Right lung (tissue), 5 donors: ENCODE results near the gene SDK2. TPM values are rescaled to one million over a fixed set of nuclear protein-coding genes. Genes with fewer than 3 reads are reported as not detected.

Experiments used
- DNase-seq, 2 donors: peaks; one replicate each; pipeline ENCODE4 v3.0.0-alpha.2; 2013
- polyA plus RNA-seq, 5 donors: library from polyadenylated mRNA; unstranded; fragments of 120-200 nt; gene quantifications; one replicate each; pipeline versions ENCODE4 v1.2.1 to v1.2.3, GENCODE V29; 2013; ENCODE audit warnings: inconsistent platforms in 1 of 5, low replicate concordance in 1 of 5; ENCODE audit not compliant: insufficient read length in 5 of 5, insufficient read depth in 1 of 5

The SDK2 gene
- polyA plus RNA-seq, 5 donors = 4.7 to 12.0 (median 5.4) TPM

DNA sequence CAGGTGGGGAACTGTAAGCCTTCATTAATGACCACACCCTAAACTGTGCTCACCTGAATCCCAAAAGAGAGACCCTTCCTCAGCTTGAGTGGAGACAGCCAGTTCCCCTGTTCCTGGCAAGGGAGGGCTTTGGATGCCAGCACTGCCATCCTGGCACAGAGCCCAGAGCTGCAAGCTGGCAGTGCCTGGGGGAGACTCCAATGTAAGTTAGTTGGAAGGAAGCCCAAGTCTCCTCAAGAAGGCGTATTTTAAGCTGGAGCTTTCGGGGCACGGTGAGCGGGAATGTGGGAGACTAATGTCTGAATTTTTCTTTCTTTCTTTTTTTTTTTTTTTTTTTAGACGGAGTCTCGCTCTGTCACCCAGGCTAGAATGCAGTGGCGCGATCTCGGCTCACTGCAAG is 337.1 kb downstream of the SDK2 start:
- no peak for DNase-seq

DNA sequence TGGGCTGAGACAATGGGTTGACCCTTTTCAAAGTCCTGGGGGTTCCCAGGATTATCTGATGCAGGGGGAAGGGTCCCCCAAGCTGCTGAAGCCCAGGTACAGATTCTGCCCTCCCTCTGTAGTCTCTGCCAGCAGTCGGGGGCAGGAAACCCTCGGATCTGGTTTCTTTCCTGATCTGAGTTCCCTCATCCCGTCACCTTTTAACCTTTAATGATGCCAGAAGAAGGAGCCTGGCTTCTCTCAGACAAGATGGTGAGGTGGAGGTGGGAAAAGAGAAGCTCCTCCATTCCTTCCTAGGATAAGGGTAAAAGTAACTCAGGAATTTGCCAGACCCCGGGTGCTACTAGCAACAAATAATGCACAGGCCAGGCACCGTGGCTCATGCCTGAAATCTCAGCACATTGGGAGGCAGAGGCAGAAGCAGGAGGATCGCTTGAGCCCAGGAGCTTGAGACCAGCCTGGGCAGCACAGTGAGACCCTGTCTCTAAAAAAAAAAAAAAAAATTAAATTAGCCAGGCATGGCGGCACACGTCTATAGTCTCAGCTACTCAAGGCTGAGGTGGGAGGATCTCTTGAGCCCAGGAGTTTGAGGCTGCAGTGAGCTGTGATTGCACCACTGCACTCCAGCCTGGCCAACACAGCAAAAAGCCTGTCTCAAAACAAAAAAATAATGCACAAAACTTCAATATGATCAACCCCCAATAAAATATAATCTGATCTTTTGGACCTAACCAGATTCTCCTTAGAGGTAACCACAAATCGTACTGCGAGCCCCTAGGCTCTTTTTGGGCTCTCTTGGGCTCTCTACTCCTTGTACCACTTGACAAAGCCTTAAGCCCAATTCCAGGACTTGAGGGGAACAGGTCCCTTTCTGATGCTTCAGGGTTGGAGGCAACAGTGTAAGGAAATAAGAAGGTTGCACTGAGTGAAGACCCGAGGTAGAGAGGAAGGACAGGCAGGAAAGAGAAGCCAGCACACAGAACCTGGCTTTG is 338.1 kb downstream of the SDK2 start:
- no peak for DNase-seq

DNA sequence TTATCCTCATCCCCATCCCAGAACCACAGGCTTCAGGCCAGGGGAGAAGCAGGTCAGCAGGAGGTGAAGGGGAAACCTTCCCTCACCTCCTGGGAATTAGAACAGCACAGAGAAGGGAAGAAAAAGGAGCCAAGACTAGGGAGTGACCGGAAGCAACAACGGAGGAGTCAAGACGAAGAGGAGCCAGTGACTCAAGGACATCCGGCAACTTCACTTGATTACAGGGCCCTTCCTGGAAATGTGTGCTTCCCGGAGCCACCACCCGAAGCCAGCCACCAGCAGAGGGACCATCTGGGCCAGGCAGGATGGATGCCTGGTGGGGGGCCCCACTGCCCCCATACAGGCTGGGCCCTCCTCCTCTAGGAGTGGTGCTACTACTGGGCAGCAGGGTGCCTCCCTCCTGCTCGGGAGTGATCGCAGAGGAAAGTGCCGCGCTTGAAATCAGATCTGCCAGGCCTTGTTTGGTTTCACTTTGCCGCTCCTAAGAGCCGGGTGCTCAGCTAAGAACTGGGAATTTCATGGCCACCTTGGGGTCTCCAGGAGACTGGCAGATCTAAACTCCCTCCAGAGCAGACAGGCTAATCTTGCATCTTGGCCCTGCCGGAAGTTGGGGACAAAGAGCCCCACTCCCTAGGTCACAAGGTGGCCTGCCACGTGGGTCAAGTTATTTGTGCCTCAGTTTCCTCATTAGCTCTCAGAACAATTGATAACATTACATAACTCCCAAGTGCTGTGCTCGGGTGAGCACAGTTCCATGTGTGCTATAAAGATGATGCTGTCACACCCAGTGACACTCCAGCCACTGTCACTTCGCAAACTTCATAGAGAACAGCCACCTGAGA is 339.1 kb downstream of the SDK2 start:
- peak; percentile 62 to 63 for DNase-seq

DNA sequence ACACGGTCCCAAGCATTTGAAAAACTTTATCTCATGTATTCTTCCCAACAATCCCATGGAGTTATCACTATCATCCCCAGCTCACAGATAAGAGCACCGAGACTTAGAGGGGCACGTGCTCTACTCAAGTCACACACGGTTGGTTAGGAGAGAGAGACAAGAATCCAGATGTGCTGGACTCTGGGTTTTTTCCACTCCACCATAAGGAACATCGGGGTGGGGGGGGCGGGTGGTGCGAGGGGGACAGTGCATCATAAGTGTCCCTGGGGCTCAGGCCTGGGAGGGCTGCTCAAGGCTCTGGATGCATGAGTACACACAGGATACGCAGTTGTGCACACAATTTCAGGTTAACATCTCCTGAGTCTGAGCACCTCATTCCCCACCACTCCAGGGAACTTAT is 339.8 kb downstream of the SDK2 start:
- no peak for DNase-seq

DNA sequence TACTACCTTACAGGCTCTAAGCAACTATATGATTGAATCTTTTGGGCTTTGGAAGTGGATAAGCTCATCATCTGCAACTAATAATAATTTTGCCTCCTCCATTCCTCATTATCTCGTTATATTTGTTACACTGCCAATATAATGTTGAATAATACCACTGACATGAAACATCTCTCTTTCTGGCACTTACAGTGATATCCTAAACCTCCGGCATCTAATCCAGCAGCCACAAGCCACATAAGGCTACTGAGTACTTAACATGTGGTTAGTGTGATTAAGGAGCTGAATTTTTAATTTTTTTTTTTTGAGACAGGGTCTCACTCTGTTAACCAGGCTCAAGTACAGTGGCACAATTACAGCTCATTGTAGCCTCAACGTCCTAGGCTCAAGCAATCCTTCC is 342.1 kb downstream of the SDK2 start:
- no peak for DNase-seq

DNA sequence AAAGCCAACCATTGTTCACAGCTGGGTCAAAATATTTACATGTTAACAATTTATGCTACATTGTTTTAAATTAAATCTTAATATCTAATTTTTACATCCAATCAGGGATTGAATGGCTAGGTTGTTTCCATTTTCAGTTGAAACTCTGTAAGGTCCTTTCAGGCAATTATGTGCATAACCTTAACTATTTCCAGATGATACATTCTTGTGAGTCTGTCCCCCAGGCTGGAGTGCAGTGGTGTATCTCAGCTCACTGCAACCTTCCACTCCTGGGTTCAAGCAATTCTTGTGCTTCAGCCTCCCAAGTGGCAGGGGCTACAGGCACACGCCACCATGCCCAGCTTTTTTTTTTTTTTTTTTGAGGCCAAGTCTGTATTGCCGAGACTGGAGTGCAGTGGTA is 342.9 kb downstream of the SDK2 start:
- no peak for DNase-seq

DNA sequence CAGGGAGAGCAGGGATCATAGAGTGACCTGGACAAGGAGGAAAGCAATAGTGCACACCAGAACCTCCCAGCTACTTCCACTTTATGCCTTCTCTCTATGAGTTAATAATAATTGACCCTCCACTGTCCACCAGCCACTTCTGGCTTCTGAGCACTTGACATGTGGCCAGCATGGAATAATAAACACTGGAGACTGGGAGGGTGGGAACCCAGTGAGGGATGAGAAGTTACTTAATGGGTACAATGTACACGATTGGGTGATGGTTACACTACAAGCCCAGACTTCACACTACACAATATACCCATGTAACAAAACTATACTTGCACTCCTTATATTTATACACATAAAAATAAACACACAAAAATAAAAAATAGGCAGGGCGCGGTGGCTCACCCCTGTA is 343.9 kb downstream of the SDK2 start:
- no peak for DNase-seq

DNA sequence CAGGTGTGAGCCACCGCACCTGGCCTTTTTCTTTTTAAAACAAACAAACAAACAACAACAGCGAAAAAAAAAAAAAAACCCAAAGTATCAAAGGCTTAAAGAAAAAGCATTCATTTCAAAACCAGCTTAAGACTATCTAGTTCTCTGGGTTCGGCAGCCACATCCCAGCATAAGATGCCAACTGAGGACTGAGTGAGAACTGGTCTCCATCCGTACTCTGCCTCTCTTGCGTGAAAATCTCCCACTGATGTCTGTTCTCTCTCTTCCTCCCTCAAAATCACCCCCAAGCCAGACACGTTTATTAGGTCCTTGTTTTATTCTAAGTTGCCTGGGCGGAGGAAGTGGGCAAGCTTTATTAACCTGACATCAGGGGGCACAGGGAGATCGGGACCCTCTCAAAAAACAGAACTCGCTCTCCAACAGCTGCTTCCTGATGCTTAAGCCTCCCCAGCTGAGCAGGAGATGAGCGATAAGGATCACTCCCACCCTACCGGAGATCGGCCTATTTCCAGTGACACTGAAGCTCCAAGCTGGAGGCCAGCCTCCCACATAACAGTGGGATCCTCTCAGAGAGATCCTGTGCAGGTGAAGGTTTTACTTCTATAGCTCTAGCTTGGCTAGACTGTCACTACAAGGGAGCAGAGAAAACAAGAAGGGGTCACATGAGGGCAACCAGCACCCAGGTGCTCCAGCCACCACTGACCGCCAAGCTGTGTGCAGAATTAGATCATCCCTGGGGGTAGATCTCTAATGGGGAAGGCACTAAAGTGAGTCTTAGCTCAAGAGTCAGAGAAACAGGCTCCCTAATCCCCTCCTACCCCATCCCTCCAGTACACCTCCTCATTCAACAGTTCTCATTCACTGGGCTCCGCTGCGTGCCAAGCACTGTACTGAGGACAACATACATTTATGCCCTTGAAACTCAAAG is 346.0 kb downstream of the SDK2 start:
- no peak for DNase-seq

DNA sequence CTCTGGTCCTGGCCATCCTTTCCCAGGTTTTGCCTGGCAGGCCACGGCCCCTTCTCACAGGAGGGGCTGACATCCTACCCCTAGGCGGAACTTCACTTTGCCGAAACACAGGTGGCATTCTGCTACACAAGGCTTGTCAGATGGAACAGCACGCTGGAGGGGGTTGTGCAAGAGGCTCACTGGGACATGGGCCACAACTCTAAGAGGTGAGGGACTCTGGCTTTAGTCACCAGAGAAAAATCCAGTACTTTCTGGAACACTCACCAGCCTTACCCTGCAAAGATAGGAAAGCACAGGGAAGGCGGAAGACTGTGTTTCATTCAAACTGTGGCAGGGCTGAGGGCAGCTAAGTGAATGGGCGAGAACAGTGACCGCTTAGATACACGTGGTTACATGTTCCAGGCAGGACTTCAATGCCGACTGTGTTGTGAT is 350.7 kb downstream of the SDK2 start:
- no peak for DNase-seq

DNA sequence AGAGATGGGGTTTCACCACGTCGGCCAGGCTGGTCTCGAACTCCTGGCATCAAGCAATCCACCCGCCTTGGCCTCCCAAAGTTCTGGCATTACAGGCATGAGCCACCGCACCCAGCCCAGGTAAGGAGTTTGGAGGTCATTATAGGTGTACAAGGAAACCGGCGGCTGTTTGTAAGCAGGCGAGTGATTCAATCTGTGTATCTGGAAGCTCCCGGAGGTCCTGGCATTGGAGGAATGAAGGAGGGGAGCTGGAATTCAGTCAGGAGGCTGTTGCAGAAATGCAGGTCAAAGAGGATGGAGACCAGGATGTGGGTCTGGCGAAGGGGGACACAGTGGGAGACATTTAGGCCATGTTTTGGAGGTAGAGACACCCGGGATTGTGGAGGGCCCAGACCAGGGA is 351.2 kb downstream of the SDK2 start:
- DNase-seq = no peak

DNA sequence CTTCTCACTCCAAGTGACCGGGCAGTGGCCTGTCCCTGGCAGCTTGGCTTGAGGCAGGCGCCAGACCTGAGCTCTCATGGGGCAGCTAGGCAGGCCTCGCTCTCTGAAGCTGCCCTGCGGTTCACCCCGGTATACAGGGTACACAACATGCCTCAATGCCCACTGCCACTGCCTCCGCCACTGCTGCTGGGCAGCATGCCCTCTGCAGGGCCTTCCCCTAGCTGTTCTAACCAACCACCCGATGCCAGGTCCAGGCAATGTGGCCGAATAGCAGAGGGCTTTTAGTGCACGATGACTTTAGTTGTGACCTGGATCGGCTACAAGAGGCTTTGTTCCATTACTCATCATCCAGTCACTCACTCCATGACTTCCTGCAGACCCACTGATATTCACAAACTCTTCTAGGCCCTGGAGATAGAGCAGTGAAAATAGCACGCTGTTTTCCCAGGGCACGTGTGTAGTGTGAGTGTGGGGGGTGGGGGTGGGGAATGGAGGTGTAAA is 352.2 kb downstream of the SDK2 start:
- no peak for DNase-seq

DNA sequence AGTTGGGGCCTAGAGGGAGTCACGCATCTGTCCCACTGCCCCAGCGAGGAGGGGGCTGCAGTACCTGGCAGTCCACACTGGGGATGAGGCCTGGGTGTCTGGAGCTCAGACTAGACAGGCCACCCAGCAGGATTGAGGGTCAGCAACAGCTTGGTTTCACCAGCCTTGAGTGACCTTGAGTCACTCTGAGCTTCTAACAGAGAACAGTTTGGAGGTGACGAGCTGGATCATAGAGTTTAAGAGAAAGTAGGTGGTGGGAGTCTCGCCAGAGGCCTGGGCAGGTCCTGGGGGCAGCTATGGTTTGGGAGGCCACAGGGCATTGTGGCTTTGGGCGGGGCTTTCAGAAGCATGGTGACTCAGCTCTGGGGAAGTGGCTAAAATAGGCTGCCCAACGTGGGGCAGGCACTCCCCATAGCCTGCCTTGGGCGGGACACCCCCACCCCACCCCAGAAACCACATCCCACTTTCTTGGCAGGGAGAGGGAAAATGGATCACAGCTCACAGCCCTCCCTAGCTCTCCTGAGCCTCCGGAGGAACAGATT is 352.9 kb downstream of the SDK2 start:
- DNase-seq = no peak

DNA sequence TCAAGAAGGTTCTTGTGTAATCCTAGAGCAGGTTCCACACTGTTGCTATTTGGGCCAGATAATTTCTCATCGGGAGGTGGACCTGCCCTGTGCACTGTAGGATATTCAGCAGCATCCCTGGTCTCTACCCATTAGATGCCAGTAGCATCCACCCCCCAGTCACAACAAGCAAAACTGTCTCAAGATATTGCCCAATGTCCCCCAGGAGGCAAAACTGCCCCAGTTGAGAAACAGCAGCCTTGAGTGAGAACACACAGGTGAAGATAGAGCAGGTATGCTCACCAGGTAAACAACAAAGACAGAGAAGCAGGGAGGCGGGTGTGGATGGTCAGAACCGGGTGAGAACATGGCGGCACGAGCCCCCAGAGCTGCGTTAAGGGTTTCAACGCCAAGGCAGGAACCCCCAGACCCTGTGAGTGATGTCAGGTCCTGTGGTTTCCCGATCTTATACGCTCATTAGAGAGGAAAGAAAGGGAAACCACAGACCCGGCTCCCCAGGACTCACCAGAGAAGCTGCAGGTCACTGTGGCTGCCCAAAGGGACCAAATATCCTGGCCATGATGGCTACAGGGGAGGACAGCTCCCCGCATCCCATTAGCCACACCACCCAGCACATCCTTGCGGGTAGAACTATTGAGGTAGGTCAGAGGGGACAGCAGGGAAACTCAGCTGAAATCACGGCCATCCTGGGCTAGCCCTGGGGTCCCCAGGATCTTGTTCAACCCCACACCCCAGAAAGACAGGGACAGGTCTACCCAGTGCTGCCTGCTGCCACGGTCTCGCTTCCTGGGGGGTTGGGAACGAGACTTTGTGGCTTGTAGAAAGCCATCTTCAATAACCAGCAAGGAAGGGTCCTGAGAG is 353.6 kb downstream of the SDK2 start:
- no peak for DNase-seq

DNA sequence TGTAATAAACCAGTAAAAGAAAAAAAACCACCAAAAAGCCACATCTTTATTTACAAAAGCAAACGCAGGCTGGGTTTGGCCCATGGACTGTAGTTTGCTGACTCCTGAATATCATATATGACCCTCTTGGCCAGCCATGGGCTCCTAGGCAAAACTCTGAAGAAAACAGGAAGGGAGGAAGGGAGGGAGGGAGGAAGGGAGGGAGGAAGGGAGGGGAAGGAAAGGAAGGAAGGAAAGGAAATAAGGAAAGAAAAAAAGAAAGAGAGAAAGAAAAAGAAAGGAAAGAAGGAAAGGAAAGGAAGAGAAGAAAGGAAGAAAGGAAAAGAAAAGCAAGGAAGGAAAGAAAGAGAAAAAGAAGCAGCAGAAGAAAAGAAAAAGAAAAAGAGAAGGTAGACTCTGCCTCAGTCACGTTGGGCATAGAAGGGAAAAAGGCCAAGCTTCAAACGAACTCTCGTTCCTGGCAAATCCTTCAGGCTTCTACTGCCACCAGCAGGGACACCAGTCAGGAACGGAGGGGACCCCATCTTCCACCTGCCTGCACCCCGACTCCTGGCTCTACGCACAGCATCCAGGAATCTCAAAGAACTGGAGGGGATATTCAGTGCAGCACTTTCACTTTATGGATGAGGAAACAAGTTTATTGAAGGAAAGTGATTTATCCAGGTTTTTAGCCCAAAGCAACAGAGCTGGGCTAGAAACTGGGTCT is 354.5 kb downstream of the SDK2 start:
- no peak for DNase-seq

DNA sequence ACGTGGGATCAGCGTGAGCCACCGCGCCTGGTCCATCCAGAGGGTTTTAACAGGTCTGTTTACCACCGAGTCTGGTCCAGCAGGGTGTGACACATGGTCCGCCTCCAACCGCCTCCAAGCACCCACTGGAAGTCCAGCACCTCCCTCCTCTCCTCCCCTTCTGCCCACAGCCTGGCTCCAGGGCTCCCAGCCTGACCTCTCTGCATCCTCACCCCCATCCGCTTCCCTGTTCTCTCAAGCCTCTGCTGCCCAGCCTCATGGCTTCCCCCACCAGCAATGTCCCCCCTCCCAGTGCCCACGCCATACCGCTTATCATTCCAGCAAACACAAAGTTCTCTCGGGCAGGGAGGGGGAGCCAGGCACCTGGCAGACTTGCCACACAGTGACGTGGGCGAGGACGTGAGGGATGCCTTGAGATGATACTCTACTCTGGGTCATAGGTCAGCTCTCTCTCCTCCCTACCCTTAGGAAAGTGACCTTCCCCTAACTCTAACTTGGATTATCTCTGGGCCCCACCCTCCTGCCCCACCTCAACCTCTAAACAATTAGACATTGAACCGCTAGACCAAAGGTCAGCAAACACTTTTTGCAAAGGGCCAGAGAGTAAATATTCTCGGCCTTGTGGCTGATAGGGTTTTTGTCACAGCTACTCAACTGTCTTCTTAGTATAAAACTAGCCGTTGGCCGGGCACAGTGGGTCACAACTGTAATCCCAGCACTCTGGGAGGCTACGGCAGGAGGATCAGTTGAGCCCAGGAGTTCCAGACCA is 355.5 kb downstream of the SDK2 start:
- no peak for DNase-seq

DNA sequence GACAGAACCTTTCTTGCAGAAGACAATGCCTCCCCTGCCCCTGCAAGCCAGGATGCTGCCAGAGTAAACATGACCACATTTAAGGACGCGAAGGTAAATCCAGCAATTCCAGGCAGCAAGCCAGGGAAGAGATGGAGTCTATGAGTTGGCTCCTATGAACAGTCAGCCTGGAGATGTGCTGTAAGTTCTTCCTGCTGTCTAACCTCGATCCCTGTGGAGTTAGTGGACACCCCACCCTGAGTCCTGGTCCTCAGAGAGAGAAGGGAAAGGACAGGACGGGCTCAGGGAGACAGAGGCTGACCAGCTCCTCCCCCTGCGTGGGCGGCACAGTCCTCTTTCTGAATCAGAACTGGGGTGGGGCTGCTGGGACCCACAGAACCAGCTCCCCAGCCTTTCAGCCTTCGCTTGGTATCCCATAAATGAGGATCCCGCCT is 357.4 kb downstream of the SDK2 start:
- DNase-seq = no peak

DNA sequence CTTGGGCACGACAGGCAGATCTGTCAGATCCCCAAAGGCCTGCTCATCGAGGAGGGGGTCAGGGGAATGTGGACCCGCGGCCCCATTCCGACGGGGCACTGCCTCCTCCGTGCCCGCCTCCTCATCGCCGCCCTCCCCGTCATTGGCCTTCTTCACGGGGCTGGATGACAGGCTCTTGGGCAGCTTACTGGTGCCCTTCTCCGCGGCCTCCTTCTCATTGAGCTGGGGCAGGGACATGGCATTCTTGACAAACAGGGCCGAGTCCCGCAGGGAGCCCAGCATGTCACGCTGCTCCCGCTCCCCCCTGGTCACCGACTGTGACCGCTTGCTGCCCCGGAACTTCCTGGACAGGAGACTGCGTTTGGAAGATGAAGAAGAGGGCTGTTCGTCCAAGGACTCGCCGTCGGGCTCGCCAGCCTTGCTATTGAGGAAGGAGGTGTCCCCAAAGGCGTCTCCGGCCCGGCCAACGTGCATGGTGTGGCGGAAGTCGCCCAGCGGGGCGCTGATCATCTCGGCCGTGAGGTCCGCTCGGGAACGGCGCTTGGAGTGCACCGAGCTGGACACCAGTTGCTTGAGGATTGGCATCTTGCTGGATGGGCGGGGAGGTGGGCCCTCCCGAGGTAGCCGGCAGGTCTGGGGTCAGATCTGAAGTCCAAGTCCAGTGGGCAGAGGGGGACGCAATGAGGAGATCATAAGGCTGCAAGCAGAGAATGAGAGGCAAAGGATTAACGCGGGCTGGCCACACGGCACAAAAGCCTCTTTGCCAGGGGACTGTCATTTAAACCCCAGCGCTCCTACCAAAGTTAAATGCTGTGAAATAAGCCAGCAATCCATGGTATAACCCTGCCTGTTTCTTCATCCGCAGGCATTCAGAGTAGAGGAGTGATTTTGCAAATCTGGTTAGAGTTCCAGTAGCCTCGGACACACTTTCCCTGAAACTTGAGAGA is 358.1 kb downstream of the SDK2 start:
- no peak for DNase-seq

DNA sequence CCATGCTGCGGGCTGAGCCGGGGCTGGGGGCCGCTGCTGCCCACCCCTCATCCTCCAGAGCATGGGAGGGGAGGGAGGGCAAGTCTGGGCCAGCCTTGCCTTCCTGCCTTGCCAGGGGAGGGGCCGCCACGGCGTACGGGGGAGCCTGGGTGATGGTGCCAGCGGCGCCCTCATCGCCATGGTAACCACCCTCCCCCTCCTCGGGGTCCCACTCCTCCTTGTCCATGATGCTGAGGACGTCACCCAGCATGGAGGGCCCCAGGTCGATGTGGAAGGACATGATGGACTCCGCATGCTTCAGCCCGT is 358.7 kb downstream of the SDK2 start:
- no peak for DNase-seq
